Neural progenitor cell (in vitro differentiated cells): ENCODE results near the gene SMURF1. TPM values are rescaled to one million over a fixed set of nuclear protein-coding genes. Genes with fewer than 3 reads are reported as not detected.

ENCODE experiments used
- DNase-seq: peaks from one replicate; pipeline ENCODE4 v3.0.0-alpha.2; 2016; ENCODE audit warnings: low spot score
- H2AFZ ChIP-seq: fragments of 200-600 bp; sonication (generic); replicated peaks from 2 replicates; pipeline ENCODE4 v1.6.1; 2016; ENCODE audit warnings: antibody characterized with exemption
- H3F3A ChIP-seq: fragments of 200-600 bp; sonication (generic); 2 replicates; pipeline ENCODE4 v1.6.1; 2016; ENCODE audit warnings: antibody characterized with exemption, low read depth
- H3K27ac ChIP-seq: fragments of 200-600 bp; sonication (generic); 2 replicates; pipeline ENCODE4 v1.5.1; 2016; ENCODE audit warnings: mild to moderate bottlenecking
- H3K27me3 ChIP-seq: fragments of 200-600 bp; sonication (generic); 2 replicates; pipeline ENCODE4 v1.6.1; 2016; ENCODE audit warnings: mild to moderate bottlenecking, moderate library complexity
- H3K36me3 ChIP-seq: fragments of 200-600 bp; sonication (generic); 2 replicates; pipeline ENCODE4 v1.5.1; 2016
- H3K4me1 ChIP-seq: fragments of 200-600 bp; sonication (generic); 2 replicates; pipeline ENCODE4 v1.6.1; 2016; ENCODE audit warnings: mixed run types
- H3K4me2 ChIP-seq: fragments of 200-600 bp; sonication (generic); 2 replicates; pipeline ENCODE4 v1.6.1; 2016
- H3K4me3 ChIP-seq: fragments of 200-600 bp; sonication (generic); 2 replicates; pipeline ENCODE4 v1.5.1; 2016
- H3K79me2 ChIP-seq: fragments of 200-600 bp; sonication (generic); 2 replicates; pipeline ENCODE4 v1.6.1; 2016; ENCODE audit warnings: low read depth
- H3K9ac ChIP-seq: fragments of 200-600 bp; sonication (generic); 2 replicates; pipeline ENCODE4 v1.6.1; 2016
- H3K9me3 ChIP-seq: fragments of 200-600 bp; sonication (generic); 2 replicates; pipeline ENCODE4 v1.5.1; 2016; ENCODE audit warnings: low read depth
- H4K20me1 ChIP-seq: fragments of 200-600 bp; sonication (generic); 2 replicates; pipeline ENCODE4 v1.6.1; 2016; ENCODE audit warnings: low read depth
- H3K27ac Mint-ChIP-seq: 3 replicates; pipeline ENCODE4 v1.8.0; 2021; ENCODE audit warnings: mixed read lengths
- H3K27me3 Mint-ChIP-seq: 2 replicates; pipeline ENCODE4 v1.8.0; 2022; ENCODE audit warnings: low read depth, mild to moderate bottlenecking, inconsistent platforms, moderate library complexity, mixed read lengths; ENCODE audit not compliant: insufficient read depth
- H3K36me3 Mint-ChIP-seq: 3 replicates; pipeline ENCODE4 v1.8.0; 2021; ENCODE audit warnings: mixed read lengths
- H3K4me1 Mint-ChIP-seq: 3 replicates; pipeline ENCODE4 v1.8.0; 2021; ENCODE audit warnings: mixed read lengths
- H3K4me3 Mint-ChIP-seq: 3 replicates; pipeline ENCODE4 v1.8.0; 2021; ENCODE audit warnings: mild to moderate bottlenecking, moderate library complexity, mixed read lengths
- H3K9me3 Mint-ChIP-seq: 3 replicates; pipeline ENCODE4 v1.8.0; 2020; ENCODE audit warnings: mixed read lengths
- CTCF ChIP-seq: fragments of 200-600 bp; sonication (generic); IDR thresholded peaks from 2 replicates; pipeline ENCODE4 v1.5.1; 2017; ENCODE audit warnings: antibody characterized with exemption, mild to moderate bottlenecking
- EZH2 ChIP-seq: fragments of 200-600 bp; sonication (generic); IDR thresholded peaks from 2 replicates; pipeline ENCODE4 v1.6.1; 2017; ENCODE audit warnings: antibody characterized with exemption, mild to moderate bottlenecking, moderate library complexity
- EZH2phosphoT487 ChIP-seq: fragments of 200-600 bp; sonication (generic); IDR thresholded peaks from 2 replicates; pipeline ENCODE4 v1.6.1; 2017; ENCODE audit warnings: antibody characterized with exemption
- total RNA-seq: library from RNA; depleted of rRNA; stranded (reverse); fragments of >200 nt; gene quantifications from 2 replicates; pipeline ENCODE4 v1.2.3, GENCODE V29; 2015; ENCODE audit warnings: low replicate concordance

SMURF1 gene
- total RNA-seq, 1 donor from 2014 or later: 31.0 TPM

GRCh38 chr7:99003419-99003818 lies 140.5 kb downstream of the SMURF1 start:
- no peaks in the 10 kb centered on the region for H3K9me3 ChIP-seq
- H3K9ac ChIP-seq: no peak overlapping the region
- H2AFZ ChIP-seq: no peak overlapping the region
- no peaks in the 10 kb centered on the region for H3K27me3 ChIP-seq
- H3K4me1 Mint-ChIP-seq: no peaks in the 10 kb centered on the region
- H3K27ac ChIP-seq: no peak overlapping the region
- H3K27ac Mint-ChIP-seq: no peak overlapping the region
- H3K4me2 ChIP-seq: no peak overlapping the region
- H3K36me3 Mint-ChIP-seq: peaks cover 32% of the 10 kb centered on the region
- no peaks in the 10 kb centered on the region for H3K4me1 ChIP-seq
- H3K36me3 ChIP-seq: no peaks in the 10 kb centered on the region
- no peaks in the 10 kb centered on the region for H3K79me2 ChIP-seq
- peaks cover 3% of the 10 kb centered on the region for H3K27me3 Mint-ChIP-seq
- no peaks in the 10 kb centered on the region for H3F3A ChIP-seq
- no peak overlapping the region for H3K4me3 ChIP-seq
- H3K9me3 Mint-ChIP-seq: no peaks in the 10 kb centered on the region
- no peak overlapping the region for H3K4me3 Mint-ChIP-seq
- no peak for TF ChIP-seq EZH2phosphoT487
- no peak for TF ChIP-seq CTCF
- no peaks in the 10 kb centered on the region for H4K20me1 ChIP-seq
- no peak for DNase-seq

- no peaks in the 10 kb centered on the region for H3K4me1 ChIP-seq
- no peaks in the 10 kb centered on the region for H3K27me3 ChIP-seq
- H3K9me3 ChIP-seq: no peaks in the 10 kb centered on the region
- no peak overlapping the region for H2AFZ ChIP-seq
- Mint-ChIP-seq H3K27me3 (peaks cover 3% of the 10 kb centered on the region), H3K27ac (no peak overlapping the region), H3K4me1 (no peaks in the 10 kb centered on the region), H3K9me3 (no peaks in the 10 kb centered on the region), H3K36me3 (peaks cover 35% of the 10 kb centered on the region), H3K4me3 (no peak overlapping the region)
- no peaks in the 10 kb centered on the region for H3K36me3 ChIP-seq
- no peaks in the 10 kb centered on the region for H4K20me1 ChIP-seq
- no peak overlapping the region for H3K9ac ChIP-seq
- no peak overlapping the region for H3K4me2 ChIP-seq
- DNase-seq: no peak
- no peak overlapping the region for H3K4me3 ChIP-seq
- no peaks in the 10 kb centered on the region for H3K79me2 ChIP-seq
- TF ChIP-seq CTCF: no peak
- no peak for TF ChIP-seq EZH2
- no peak for TF ChIP-seq EZH2phosphoT487
- H3F3A ChIP-seq: no peaks in the 10 kb centered on the region
- no peak overlapping the region for H3K27ac ChIP-seq
These were observed 141.1 kb downstream of the SMURF1 start for GRCh38 chr7:99002827-99003212.

- peaks cover 35% of the 10 kb centered on the region for H3K36me3 Mint-ChIP-seq
- H3K27me3 Mint-ChIP-seq: peaks cover 3% of the 10 kb centered on the region
- H2AFZ ChIP-seq: no peak overlapping the region
These were observed 141.6 kb downstream of the SMURF1 start for GRCh38 chr7:99002148-99002826.

More at GRCh38 chr7:99002148-99002826, 141.6 kb downstream of the SMURF1 start:
- H3F3A ChIP-seq: no peaks in the 10 kb centered on the region
- H3K27ac ChIP-seq: no peak overlapping the region
- H3K4me1 ChIP-seq: no peaks in the 10 kb centered on the region
- no peaks in the 10 kb centered on the region for H3K79me2 ChIP-seq
- H3K4me2 ChIP-seq: no peak overlapping the region
- H3K27ac Mint-ChIP-seq: no peak overlapping the region
- H3K4me3 ChIP-seq: no peak overlapping the region
- H3K27me3 ChIP-seq: no peaks in the 10 kb centered on the region
- H3K4me3 Mint-ChIP-seq: no peak overlapping the region
- H3K4me1 Mint-ChIP-seq: no peaks in the 10 kb centered on the region
- no peaks in the 10 kb centered on the region for H3K9me3 ChIP-seq
- no peak overlapping the region for H3K9ac ChIP-seq
- H3K9me3 Mint-ChIP-seq: no peaks in the 10 kb centered on the region
- no peaks in the 10 kb centered on the region for H4K20me1 ChIP-seq
- DNase-seq: no peak
- TF ChIP-seq EZH2 (no peak), CTCF (no peak)
- H3K36me3 ChIP-seq: no peaks in the 10 kb centered on the region
